Measurements from ENCODE around the gene CACNG7. TPM values are rescaled to one million over a fixed set of nuclear protein-coding genes. Genes with fewer than 3 reads are reported as not detected.

Gene CACNG7
- total and polyA plus RNA-seq, 10 of the 15 experiments (the other 5 are each of a cell fraction or from before 2014, with no cell fraction given) = not detected

DNA sequence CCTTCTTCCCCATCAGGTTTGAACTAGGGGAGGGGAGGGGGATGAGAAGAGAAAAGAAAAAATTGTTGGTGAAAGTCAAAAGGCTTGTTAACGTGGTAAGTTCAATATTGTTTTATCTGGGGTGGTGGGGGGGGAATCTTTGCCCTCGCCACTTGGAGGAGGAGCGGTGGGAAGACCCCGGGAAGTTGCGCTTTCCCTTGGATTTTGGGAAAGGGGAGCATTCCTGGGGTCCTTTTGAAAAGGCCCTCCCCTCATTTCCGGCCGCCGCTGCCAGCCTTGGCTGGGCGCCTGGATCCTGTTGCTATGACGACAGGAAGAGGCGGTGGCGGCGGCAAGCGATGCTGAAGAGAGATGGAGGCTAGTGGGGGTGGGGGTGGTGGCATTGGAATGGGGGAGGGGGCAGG lies 49.1 kb downstream of the CACNG7 start:
- no peak overlapping the region for H3K4me3 ChIP-seq
- H3K4me1 ChIP-seq (ENCODE audit: control insufficient read depth, insufficient read depth, low read length) = no peaks in the 10 kb centered on the region
- RAD21 ChIA-PET (ENCODE audit: unreplicated experiment) = no interaction called here
- H4K20me1 ChIP-seq (ENCODE audit: control insufficient read depth, insufficient read depth) = no peaks in the 10 kb centered on the region
- BruUV-seq (replicated peaks) = no TSS peak
- in situ Hi-C loops (cut with MboI) (no loop called here), intact Hi-C loops (cut with micrococcal nuclease; ENCODE audit: unreplicated experiment) (no loop called here)
- no peaks in the 10 kb centered on the region for H3K79me2 ChIP-seq (ENCODE audit: control insufficient read depth, insufficient read depth, low read length)
- no peaks in the 10 kb centered on the region for H3K36me3 ChIP-seq (ENCODE audit: control insufficient read depth in 2 of 2, insufficient read depth in 2 of 2, low read length in 1 of 2)
- CTCF ChIA-PET = no interaction called here
- H2AFZ ChIP-seq (ENCODE audit: control insufficient read depth, low read depth, low read length) = no peak overlapping the region
- H3K4me2 ChIP-seq (ENCODE audit: control insufficient read depth, insufficient read depth) = no peak overlapping the region
- SMC1A ChIA-PET (ENCODE audit: uncharacterized antibody, unreplicated experiment) = no interaction called here
- H3K27ac ChIP-seq (ENCODE audit: control insufficient read depth, insufficient read depth) = no peak overlapping the region
- no peak for TF ChIP-seq KAT2A (conservative IDR thresholded peaks at IDR 0.05; ENCODE audit: control insufficient read depth, low read depth, low read length)
- TF ChIP-seq ZBTB40 (IDR thresholded peaks at IDR 0.05; ENCODE audit: borderline replicate concordance) = no peak
- TF ChIP-seq NFYB (IDR thresholded peaks at IDR 0.05; ENCODE audit: insufficient read depth, low read depth, low read length) = no peak
- TF ChIP-seq POLR2AphosphoS2 (IDR thresholded peaks at IDR 0.05; ENCODE audit: low read depth, low read length) = no peak
- TF ChIP-seq SIN3A (IDR thresholded peaks at IDR 0.05; ENCODE audit: low read depth, low read length) = no peak
- TF ChIP-seq NR2F1 (conservative IDR thresholded peaks at IDR 0.05) = no peak
- no peak for TF ChIP-seq TBL1XR1 (IDR thresholded peaks at IDR 0.05; ENCODE audit: low read depth, low read length)
- TF ChIP-seq CTCF (IDR thresholded peaks at IDR 0.05 in 2 of 3, conservative IDR thresholded peaks at IDR 0.05 in 1 of 3; ENCODE audit: control insufficient read depth in 2 of 3, extremely low read depth in 1 of 3, insufficient read depth in 1 of 3, low read depth in 3 of 3, low read length in 3 of 3) = no peak
- no peak for DNase-seq (ENCODE audit: low read depth, low spot score)
- H3K9ac ChIP-seq (ENCODE audit: control insufficient read depth, insufficient read depth, low read length) = no peak overlapping the region
- H3K9me3 ChIP-seq (replicated peaks; ENCODE audit: control insufficient read depth, insufficient read depth, low read length) = no peaks in the 10 kb centered on the region
- POLR2A ChIA-PET = no interaction called here
- H3K27me3 ChIP-seq (replicated peaks in 1 of 2; ENCODE audit: control insufficient read depth in 2 of 2, insufficient read depth in 2 of 2, low read length in 1 of 2) = no peaks in the 10 kb centered on the region
- WGBS (ENCODE audit: insufficient coverage, insufficient replicate concordance, low lambda C conversion rate, missing lambda C conversion rate) = 5% methylated on average over 10 of the region's 14 CpGs
- ATAC-seq = no peak
- no peak for FAIRE-seq

Measured in GM12878 (cell line).